B cell (primary cell): Measurements from ENCODE around the gene RCVRN.

Experiments used
- EZH2 ChIP-seq: IDR thresholded peaks from 2 replicates; pipeline ENCODE4 v1.6.1; 2012; ENCODE audit warnings: borderline replicate concordance, low read depth, mild to moderate bottlenecking, moderate library complexity, low read length; ENCODE audit not compliant: insufficient read depth, poor library complexity, severe bottlenecking
- TF ChIP-seq, protein P1 (sequence below): fragments of 200-600 bp; IDR thresholded peaks from one replicate; pipeline ENCODE4 v1.8.0; 2022; ENCODE audit warnings: antibody characterized with exemption, mild to moderate bottlenecking

GRCh38 chr17:9941305-9941704 is 36.2 kb upstream of the RCVRN start:
- TF ChIP-seq, protein P1, sequence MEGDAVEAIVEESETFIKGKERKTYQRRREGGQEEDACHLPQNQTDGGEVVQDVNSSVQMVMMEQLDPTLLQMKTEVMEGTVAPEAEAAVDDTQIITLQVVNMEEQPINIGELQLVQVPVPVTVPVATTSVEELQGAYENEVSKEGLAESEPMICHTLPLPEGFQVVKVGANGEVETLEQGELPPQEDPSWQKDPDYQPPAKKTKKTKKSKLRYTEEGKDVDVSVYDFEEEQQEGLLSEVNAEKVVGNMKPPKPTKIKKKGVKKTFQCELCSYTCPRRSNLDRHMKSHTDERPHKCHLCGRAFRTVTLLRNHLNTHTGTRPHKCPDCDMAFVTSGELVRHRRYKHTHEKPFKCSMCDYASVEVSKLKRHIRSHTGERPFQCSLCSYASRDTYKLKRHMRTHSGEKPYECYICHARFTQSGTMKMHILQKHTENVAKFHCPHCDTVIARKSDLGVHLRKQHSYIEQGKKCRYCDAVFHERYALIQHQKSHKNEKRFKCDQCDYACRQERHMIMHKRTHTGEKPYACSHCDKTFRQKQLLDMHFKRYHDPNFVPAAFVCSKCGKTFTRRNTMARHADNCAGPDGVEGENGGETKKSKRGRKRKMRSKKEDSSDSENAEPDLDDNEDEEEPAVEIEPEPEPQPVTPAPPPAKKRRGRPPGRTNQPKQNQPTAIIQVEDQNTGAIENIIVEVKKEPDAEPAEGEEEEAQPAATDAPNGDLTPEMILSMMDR = no peak
- no peak for TF ChIP-seq EZH2
